Epithelial cell of proximal tubule (primary cell): Measurements from ENCODE around the gene SEMA3F. TPM values are rescaled to one million over a fixed set of nuclear protein-coding genes. Genes with fewer than 3 reads are reported as not detected.

Source experiments
- DNase-seq: peaks from one replicate; pipeline ENCODE4 v3.0.0-alpha.2; 2011; ENCODE audit warnings: low read depth
- H3K4me3 ChIP-seq: 2 replicates; pipeline ENCODE4 v1.5.1; 2011; ENCODE audit warnings: low read depth, mild to moderate bottlenecking, low read length
- total RNA-seq: library from RNA; depleted of rRNA; stranded (reverse); fragments of >200 nt; gene quantifications from 2 replicates; pipeline ENCODE4 v1.2.3, GENCODE V29; 2015
- TF ChIP-seq, protein P1 (sequence below): conservative IDR thresholded peaks from 2 replicates; pipeline ENCODE4 v1.5.1; 2012; ENCODE audit warnings: low read depth, mild to moderate bottlenecking, low read length

SEMA3F gene
- total RNA-seq, 1 donor from 2014 or later, result 58.6 TPM

GRCh38 chr3:50215529-50215928, 60.4 kb downstream of the SEMA3F start:
- H3K4me3 ChIP-seq, result no peak overlapping the region
- TF ChIP-seq, protein P1, sequence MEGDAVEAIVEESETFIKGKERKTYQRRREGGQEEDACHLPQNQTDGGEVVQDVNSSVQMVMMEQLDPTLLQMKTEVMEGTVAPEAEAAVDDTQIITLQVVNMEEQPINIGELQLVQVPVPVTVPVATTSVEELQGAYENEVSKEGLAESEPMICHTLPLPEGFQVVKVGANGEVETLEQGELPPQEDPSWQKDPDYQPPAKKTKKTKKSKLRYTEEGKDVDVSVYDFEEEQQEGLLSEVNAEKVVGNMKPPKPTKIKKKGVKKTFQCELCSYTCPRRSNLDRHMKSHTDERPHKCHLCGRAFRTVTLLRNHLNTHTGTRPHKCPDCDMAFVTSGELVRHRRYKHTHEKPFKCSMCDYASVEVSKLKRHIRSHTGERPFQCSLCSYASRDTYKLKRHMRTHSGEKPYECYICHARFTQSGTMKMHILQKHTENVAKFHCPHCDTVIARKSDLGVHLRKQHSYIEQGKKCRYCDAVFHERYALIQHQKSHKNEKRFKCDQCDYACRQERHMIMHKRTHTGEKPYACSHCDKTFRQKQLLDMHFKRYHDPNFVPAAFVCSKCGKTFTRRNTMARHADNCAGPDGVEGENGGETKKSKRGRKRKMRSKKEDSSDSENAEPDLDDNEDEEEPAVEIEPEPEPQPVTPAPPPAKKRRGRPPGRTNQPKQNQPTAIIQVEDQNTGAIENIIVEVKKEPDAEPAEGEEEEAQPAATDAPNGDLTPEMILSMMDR, result no peak
- DNase-seq, result no peak

DNA sequence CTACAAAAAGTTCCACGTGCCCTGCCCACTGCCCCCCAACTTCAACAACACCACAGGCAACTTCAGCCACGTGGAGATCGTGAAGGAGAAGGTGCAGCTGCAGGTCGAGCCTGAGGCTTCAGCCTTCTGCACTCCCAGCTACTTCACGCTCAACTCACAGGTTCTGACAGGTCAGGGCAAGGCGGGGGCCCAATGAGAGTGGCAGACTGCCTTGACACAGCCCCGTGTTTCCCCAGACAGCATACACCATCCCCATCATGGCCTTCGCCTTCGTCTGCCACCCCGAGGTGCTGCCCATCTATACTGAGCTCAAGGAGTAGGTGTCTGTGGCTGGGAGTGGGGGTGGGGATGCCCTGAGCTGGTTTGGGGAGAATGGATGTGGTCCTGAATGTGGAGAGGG, 62.6 kb downstream of the SEMA3F start:
- no peak overlapping the region for H3K4me3 ChIP-seq
- DNase-seq, result no peak
- TF ChIP-seq, protein P1, result no peak

DNA sequence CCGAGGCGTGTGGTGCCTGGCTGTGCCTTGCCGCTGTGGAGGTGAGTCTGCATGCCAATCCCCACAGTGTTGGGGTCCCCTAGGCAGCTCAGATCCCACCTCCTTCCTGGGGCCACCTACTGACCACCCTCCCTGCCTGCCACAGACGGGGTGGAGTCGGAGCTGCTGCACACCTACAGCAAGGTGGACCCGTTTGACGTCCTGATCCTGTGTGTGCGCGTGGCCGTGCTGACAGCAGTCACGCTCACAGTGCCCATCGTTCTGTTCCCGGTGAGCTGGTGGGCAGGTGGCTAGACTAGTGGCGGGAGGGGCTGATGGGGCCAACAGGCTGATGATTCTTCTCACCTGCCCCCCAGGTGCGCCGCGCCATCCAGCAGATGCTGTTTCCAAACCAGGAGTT, 63.3 kb downstream of the SEMA3F start:
- H3K4me3 ChIP-seq, result no peak overlapping the region
- TF ChIP-seq, protein P1, result no peak
- DNase-seq, result no peak

DNA sequence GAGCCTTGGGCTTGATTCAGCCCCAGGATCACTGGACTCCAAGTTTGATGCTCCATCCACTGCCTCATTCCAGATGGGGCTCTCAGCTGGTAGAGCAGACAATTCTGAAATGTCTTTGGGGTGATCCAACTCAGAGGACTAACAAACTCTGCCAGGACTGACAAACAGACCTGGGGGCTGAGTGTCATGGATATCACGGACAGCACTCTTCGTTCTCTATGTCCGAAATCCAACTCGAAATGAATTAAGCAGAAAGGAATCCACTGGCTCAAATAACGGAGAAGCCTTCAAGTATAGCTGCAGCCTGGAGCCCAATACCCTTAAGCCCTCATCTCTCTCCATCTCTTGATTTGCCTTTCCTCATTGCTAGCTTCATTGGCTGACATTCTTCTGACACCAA, 64.2 kb downstream of the SEMA3F start:
- TF ChIP-seq, protein P1, result no peak
- no peak overlapping the region for H3K4me3 ChIP-seq
- no peak for DNase-seq

- DNase-seq, result no peak
- TF ChIP-seq, protein P1, result no peak
- no peak overlapping the region for H3K4me3 ChIP-seq
Measured at GRCh38 chr3:50220109-50220508, 65.0 kb downstream of the SEMA3F start.

DNA sequence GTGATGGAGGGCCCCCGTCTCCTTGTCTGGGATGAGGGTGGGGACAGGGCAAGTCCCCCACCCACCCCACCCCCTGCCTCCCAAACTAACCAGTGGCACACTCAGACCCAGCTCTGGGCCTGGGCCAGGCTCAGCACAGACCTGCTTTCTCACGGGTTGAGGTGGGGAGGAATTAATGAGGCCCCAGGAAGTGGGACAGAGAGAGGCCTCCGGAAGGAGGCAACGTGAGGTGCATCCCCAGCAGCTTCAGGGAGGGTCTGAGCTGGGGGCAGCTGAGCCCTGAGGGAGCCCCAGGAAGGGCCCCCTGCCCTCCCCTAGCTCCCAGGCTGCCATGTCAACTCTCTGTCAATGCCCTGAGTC, 65.9 kb downstream of the SEMA3F start:
- DNase-seq, result no peak
- H3K4me3 ChIP-seq, result no peak overlapping the region
- TF ChIP-seq, protein P1, result no peak

GRCh38 chr3:50221411-50222168, 66.5 kb downstream of the SEMA3F start:
- H3K4me3 ChIP-seq, result no peak overlapping the region
- TF ChIP-seq, protein P1, result peak; percentile 19
- DNase-seq, result no peak
